ENCODE results near the gene TICRR.

TICRR gene

GRCh38 chr15:89672221-89673164, 97.2 kb downstream of the TICRR start:
- H3K27ac ChIP-seq, result no peak overlapping the region
- no peaks in the 10 kb centered on the region for H3K79me2 ChIP-seq
- H3K9ac ChIP-seq, result no peak overlapping the region
- no peak overlapping the region for H3K4me2 ChIP-seq (ENCODE audit: low read length)
- no peaks in the 10 kb centered on the region for H3K36me3 ChIP-seq (ENCODE audit: control insufficient read depth, insufficient read depth, low read length)
- TF ChIP-seq CTCF (IDR thresholded peaks at IDR 0.05), result no peak
- no peaks in the 10 kb centered on the region for H3K27me3 ChIP-seq (ENCODE audit: control insufficient read depth, insufficient read depth, low read length)
- H2AFZ ChIP-seq, result no peak overlapping the region
- no peaks in the 10 kb centered on the region for H3K9me3 ChIP-seq (ENCODE audit: control insufficient read depth, low read length)
- H3K4me3 ChIP-seq (ENCODE audit: low read depth, low read length), result no peak overlapping the region
- H3K4me1 ChIP-seq, result no peaks in the 10 kb centered on the region

GRCh38 chr15:89673165-89673512, 97.9 kb downstream of the TICRR start:
- no peaks in the 10 kb centered on the region for H3K27me3 ChIP-seq (ENCODE audit: control insufficient read depth, insufficient read depth, low read length)
- no peaks in the 10 kb centered on the region for H3K79me2 ChIP-seq
- H3K4me1 ChIP-seq, result no peaks in the 10 kb centered on the region
- no peak overlapping the region for H3K27ac ChIP-seq
- no peak overlapping the region for H3K4me2 ChIP-seq (ENCODE audit: low read length)
- no peaks in the 10 kb centered on the region for H3K36me3 ChIP-seq (ENCODE audit: control insufficient read depth, insufficient read depth, low read length)
- no peak for TF ChIP-seq CTCF (IDR thresholded peaks at IDR 0.05)
- no peak overlapping the region for H3K9ac ChIP-seq
- no peak overlapping the region for H3K4me3 ChIP-seq (ENCODE audit: low read depth, low read length)
- H3K9me3 ChIP-seq (ENCODE audit: control insufficient read depth, low read length), result no peaks in the 10 kb centered on the region
- H2AFZ ChIP-seq, result no peak overlapping the region

- H3K27me3 ChIP-seq (ENCODE audit: control insufficient read depth, insufficient read depth, low read length), result no peaks in the 10 kb centered on the region
- no peaks in the 10 kb centered on the region for H3K79me2 ChIP-seq
- no peaks in the 10 kb centered on the region for H3K9me3 ChIP-seq (ENCODE audit: control insufficient read depth, low read length)
- H2AFZ ChIP-seq, result no peak overlapping the region
- H3K4me2 ChIP-seq (ENCODE audit: low read length), result no peak overlapping the region
- H3K4me1 ChIP-seq, result peaks cover 7% of the 10 kb centered on the region
- H3K4me3 ChIP-seq (ENCODE audit: low read depth, low read length), result no peak overlapping the region
- no peak for TF ChIP-seq CTCF (IDR thresholded peaks at IDR 0.05)
- H3K9ac ChIP-seq, result no peak overlapping the region
- no peak overlapping the region for H3K27ac ChIP-seq
- no peaks in the 10 kb centered on the region for H3K36me3 ChIP-seq (ENCODE audit: control insufficient read depth, insufficient read depth, low read length)
Measured at GRCh38 chr15:89674526-89674925, 99.3 kb downstream of the TICRR start.

- Histone ChIP-seq H3K9me3 (ENCODE audit: control insufficient read depth, low read length) (no peaks in the 10 kb centered on the region), H3K4me2 (ENCODE audit: low read length) (no peak overlapping the region)
- TF ChIP-seq CTCF (IDR thresholded peaks at IDR 0.05), result no peak
Measured at GRCh38 chr15:89675606-89676005, 100.3 kb downstream of the TICRR start.

GRCh38 chr15:89677381-89677780, 102.1 kb downstream of the TICRR start:
- H3K4me3 ChIP-seq (ENCODE audit: low read depth, low read length), result no peak overlapping the region
- TF ChIP-seq CTCF (IDR thresholded peaks at IDR 0.05), result no peak
- no peaks in the 10 kb centered on the region for H3K27me3 ChIP-seq (ENCODE audit: control insufficient read depth, insufficient read depth, low read length)
- no peak overlapping the region for H2AFZ ChIP-seq
- H3K27ac ChIP-seq, result no peak overlapping the region
- H3K79me2 ChIP-seq, result no peaks in the 10 kb centered on the region
- no peaks in the 10 kb centered on the region for H3K36me3 ChIP-seq (ENCODE audit: control insufficient read depth, insufficient read depth, low read length)
- H3K9ac ChIP-seq, result no peak overlapping the region
- no peaks in the 10 kb centered on the region for H3K9me3 ChIP-seq (ENCODE audit: control insufficient read depth, low read length)
- H3K4me2 ChIP-seq (ENCODE audit: low read length), result no peak overlapping the region
- H3K4me1 ChIP-seq, result peaks cover 16% of the 10 kb centered on the region

More at GRCh38 chr15:89675606-89676005, 100.3 kb downstream of the TICRR start:
- Histone ChIP-seq H3K9ac (no peak overlapping the region), H3K4me3 (ENCODE audit: low read depth, low read length) (no peak overlapping the region), H3K4me1 (peaks cover 8% of the 10 kb centered on the region), H3K27me3 (ENCODE audit: control insufficient read depth, insufficient read depth, low read length) (no peaks in the 10 kb centered on the region), H3K36me3 (ENCODE audit: control insufficient read depth, insufficient read depth, low read length) (no peaks in the 10 kb centered on the region), H3K79me2 (no peaks in the 10 kb centered on the region), H3K27ac (no peak overlapping the region), H2AFZ (no peak overlapping the region)

Data from parathyroid adenoma (tissue), 2 donors.